Cardiac fibroblast (primary cell): ENCODE results near the gene CHID1.

Source experiments
- DNase-seq, 2 donors: peaks; one replicate each; pipeline versions ENCODE4 v3.0.0 to v3.0.0-alpha.2; 2010; ENCODE audit warnings: low read depth in 2 of 2
- H3K4me3 ChIP-seq, 2 donors: replicated peaks in 1 of 2; 1 replicate in 1 of 2; 2 replicates in 1 of 2; pipeline ENCODE4 v1.5.1; 2011; ENCODE audit warnings: low read depth in 2 of 2, low read length in 2 of 2, mild to moderate bottlenecking in 2 of 2, moderate library complexity in 1 of 2
- CTCF ChIP-seq: IDR thresholded peaks from one replicate; pipeline ENCODE4 v1.5.1; 2011; ENCODE audit warnings: low read depth, mild to moderate bottlenecking, low read length, inconsistent platforms

Gene CHID1

GRCh38 chr11:889687-890475, 20.7 kb downstream of the CHID1 start:
- DNase-seq: no peak
- TF ChIP-seq CTCF: no peak
- no peak overlapping the region for H3K4me3 ChIP-seq

- DNase-seq: no peak
- TF ChIP-seq CTCF: no peak
Measured at GRCh38 chr11:889257-889656, 21.4 kb downstream of the CHID1 start.

GRCh38 chr11:888310-889212, 22.0 kb downstream of the CHID1 start:
- no peak overlapping the region for H3K4me3 ChIP-seq
- no peak for TF ChIP-seq CTCF
- no peak for DNase-seq

More at GRCh38 chr11:889257-889656, 21.4 kb downstream of the CHID1 start:
- no peak overlapping the region for H3K4me3 ChIP-seq

- no peak for DNase-seq
- TF ChIP-seq CTCF: no peak
- no peak overlapping the region for H3K4me3 ChIP-seq
Measured at GRCh38 chr11:887589-887988, 23.0 kb downstream of the CHID1 start.

- H3K4me3 ChIP-seq: no peak overlapping the region
- no peak for DNase-seq
- TF ChIP-seq CTCF: no peak
Measured at GRCh38 chr11:886568-886967, 24.0 kb downstream of the CHID1 start.

- no peak for DNase-seq
- H3K4me3 ChIP-seq: no peak overlapping the region
- no peak for TF ChIP-seq CTCF
Measured at GRCh38 chr11:884578-885070, 26.0 kb downstream of the CHID1 start.
